ENCODE measurements around the gene EPHA3.

DNA sequence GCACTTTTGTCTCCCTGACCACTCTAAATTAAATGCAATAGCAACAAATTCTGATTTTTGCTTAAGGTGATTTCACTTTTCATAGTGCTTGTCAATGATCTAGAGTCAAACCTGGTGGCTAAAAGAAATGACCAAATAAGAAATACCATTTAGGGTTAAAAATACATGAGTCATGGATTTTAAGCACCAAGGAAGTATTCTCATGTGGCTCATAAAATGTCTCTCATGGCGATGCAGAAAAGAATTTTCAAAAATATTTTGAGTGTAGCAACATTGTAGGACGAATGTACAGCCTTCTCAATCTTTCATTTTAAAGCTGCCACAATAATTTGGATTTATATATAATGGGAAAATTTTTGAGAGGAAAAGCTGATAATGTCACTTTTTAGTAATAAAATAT lies 193.6 kb downstream of the EPHA3 start:
- TF ChIP-seq POLR2AphosphoS5 (IDR thresholded peaks at IDR 0.05) (no peak), EP300 (IDR thresholded peaks at IDR 0.05) (no peak)

Data from suprapubic skin (tissue), 4 donors.